Activated CD4-positive, alpha-beta T cell treated with anti-CD3 and anti-CD28 coated beads, Interleukin-10, Interleukin-2, amounts not matched to agents 100 ng/mL and 50 ng/mL, durations not matched to agents 16 hours and 8 hours (primary cell): ENCODE measurements around the gene ITGB8.
"Not testable (repeated sequence)": the region's sequence is repeated elsewhere in the genome, so short reads cannot be mapped to it uniquely, and the experiment has no call there.

Experiments
- DNase-seq: peaks from one replicate; pipeline ENCODE4 v3.0.0-alpha.2; 2020

The ITGB8 gene

DNA sequence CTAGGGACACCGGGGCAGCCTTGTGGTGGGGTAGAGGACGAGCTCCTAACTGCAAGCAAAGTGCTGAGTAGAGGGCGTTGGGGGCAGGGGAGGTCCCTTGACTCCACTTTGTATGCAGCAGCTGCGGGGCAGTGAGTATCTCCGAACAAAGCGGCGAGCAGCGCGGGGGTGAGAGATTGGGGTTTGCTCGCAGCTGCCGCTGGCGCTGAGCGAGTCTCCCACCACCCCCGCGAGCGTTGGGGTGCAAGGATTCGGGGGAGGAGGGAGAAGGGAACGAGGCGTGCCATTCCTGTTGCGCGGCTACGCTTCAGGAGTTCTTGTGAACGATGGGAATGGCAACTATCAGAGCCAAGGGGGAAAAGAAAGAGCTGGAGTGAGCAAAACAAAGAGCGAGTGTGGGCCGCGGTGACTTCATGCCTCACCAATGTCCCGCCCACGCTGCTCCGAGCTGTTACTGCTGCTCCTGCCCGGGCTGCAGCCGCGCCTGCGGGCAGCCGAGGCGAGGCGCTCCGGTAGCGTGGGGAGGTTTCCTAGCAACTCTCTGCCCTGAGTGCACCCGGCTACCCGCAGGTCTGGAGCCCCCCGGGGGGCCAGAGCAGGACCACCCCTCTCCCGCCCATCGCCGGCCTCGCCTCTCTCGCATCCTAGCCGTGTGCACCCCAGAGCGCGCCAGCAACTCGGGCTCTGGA lies at the start of gene ITGB8:
ITGB8 (plus strand) TSS at position 662 of the 689 bp plus-strand sequence. CDS start 907 bp downstream, outside the sequence.
- peak; percentile 70 for DNase-seq

DNA sequence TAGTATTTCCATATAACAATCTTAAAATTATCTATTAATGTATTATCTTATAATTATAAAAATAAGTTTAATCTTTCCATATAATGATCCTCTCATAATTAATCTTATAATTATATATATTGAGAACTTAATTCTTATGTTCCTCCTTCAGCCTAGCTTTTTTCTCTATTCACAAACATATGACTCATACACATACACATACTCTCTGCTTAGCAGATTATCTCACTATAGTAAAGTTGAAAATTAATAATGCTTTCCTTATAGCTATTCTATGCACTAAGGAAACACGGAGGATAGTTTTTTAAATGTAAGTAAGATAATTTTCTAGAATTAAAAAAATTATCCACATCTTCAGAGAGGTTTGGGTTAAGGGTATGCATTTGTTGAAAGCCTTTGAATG lies 47.7 kb upstream of the ITGB8 start:
- no peak for DNase-seq

DNA sequence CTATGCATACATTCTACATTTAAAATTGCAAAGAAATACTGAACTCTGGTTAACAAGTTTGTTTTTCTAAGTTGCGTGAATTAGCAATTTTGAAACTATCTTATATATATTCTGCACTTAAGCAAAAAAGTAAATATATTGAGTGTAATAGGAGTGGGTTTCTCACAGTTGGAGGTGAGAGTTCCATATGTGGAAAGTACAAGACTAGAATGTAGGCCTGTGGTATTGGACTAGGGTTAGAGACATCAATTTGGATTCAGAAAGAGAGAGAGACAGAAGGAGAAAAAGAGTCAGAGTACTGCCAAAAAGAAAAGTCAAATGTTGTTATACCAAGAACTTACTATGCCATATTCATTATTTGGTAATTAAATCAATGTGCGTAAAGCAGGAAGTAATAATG lies 47.3 kb upstream of the ITGB8 start:
- peak; percentile 22 for DNase-seq

DNA sequence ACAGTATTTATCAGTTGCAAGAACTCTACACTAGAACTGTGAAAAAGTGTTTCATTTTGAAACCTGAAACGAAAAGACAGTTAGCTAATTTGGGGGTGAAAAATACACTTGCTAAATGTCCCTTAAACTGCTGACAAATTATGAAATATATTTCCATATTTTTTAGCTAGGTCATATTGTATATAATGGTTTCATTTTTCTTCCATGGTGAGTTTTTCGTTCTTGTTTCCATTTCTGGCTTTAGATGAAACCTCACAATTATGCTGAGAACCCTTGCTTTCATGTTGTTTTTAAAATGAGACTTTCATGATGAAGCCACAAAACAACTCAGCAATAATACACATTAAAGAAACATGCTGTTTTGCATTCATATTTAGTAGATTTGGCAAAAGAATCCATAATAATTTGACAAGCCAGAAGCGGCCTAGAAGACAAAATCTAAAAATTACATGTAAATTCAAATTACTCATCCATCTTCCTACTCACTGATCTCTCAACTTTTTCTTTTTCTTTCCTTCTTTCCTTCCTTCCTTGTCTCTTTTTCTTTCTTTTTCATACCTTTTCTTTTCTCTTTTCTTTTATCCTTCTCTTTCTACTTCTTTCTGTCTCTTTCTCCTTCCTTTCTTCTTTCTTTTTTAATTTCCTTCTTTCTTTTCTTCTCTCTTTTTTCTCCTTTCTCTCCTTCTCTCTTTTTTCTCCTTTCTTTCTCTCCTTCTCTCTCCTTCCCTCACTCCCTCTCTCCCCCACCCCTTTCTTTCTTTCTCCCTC lies 46.5 kb upstream of the ITGB8 start:
- peak; percentile 11 for DNase-seq

DNA sequence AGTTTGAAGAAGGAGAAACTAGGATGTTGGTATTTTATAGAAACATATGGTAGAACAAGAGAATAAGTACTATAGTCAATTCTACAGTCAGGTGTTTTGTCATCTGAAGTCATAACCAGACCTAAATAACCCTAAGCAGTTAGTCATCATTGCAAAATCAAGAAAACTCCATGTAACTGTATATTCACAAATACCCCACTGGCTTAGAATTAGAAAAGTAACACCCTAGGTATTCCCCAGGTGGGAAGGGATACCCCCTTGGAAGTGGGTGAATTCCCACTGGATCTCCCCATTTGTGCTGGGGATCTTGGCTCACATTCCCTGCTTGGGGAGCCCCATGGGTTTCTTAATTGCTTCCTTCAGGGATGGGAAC lies 45.9 kb upstream of the ITGB8 start:
- DNase-seq, result peak; percentile 22

DNA sequence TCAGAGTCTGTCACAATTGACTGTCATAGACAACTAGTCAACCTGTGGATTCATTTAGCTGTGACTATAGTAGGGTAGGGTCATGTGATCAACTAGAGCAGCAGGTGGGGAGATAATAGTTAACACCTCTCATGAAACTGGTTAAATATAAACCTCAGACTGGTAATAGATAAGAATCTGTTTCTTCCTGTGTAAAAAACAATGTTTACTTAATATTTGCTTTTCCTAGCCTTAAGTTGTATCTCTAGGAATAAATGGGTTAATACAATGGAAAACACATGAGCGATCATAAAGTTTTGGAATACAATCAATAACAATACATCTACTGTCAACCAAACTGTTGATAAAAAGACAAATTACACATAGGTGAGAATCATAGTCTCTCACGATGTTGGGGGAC lies 43.4 kb upstream of the ITGB8 start:
- DNase-seq, result no peak

DNA sequence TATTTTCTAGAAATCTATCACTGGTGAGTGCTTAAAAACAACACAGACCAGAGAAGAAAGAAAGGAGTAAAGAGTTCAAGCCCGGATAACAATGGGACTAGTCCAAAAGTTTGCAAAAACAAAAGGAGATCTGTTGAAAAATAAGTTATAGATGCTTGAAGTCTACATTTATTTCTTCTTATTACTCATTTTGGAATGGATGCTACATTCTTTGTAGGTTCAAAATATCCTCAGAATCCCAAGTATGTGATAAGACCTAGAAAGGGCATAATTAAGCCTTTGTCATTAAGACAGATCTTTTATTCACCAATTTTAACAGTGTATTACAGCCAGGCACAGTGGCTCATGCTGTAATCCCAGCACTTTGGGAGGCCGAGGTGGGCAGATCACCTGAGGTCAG lies 42.7 kb upstream of the ITGB8 start:
- no peak for DNase-seq

DNA sequence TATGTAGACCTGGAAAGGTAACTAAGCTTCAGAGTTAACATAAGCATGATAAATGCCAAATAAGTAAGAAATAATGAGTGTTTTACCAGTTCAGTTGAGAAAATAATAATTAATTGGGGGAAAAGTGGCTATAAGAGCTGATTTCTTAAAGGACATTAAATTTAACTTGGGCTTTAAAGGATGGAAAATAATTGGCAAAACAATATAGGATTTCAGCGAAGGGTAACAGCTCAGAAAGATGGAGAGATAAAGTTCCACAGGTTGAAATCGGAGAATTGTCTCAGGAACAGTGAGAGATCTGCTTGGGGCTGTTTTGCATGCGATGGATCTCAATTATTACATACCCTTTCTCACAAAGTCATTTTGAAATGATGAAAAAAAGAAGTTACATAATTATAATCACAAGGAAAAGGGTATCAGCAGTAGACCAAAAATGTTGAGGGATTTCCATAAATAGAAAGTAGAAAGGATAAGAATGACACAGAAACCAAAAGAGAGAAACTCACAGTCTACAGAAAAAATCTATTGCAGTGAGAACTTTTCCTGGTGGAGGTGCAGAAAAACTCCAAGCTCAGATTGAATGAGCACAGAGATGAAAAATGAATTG lies 40.1 kb upstream of the ITGB8 start:
- no peak for DNase-seq

DNA sequence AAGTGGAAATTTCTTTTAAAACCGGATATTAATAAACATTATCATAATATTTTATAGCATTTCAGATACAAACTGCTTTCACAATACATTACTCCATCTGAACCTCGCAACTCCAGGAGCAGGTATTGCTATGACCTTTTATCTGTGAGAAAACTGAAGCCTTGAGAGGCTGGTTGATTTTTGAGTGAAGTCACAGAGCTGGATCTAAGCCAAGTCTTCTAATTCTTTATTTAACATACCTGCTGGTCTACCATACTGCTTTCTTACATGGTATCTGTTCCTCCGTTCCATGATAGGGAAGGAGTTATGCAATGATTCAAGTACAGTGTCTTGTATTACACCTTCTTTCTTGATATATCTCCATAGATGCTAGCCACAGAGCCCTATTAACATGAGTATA lies 37.4 kb upstream of the ITGB8 start:
- DNase-seq, result no peak

DNA sequence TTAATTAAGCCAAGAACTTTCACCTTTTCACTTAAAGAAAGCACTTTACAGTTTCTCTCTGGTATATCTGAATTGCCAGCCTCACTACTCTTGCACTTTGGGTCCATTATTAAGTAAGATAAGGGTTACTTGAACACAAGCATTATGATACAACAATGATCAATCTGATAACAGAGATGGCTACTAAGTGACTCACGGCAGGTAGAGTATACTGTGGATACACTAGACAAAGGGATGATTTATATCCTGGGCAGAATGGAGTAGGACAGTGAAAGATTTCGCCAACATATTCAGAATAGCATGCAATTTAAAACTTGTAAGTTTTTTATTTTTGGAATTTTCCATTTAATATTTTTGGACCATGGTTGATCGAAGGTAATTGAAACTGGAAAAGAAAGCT lies 34.3 kb upstream of the ITGB8 start:
- no peak for DNase-seq

DNA sequence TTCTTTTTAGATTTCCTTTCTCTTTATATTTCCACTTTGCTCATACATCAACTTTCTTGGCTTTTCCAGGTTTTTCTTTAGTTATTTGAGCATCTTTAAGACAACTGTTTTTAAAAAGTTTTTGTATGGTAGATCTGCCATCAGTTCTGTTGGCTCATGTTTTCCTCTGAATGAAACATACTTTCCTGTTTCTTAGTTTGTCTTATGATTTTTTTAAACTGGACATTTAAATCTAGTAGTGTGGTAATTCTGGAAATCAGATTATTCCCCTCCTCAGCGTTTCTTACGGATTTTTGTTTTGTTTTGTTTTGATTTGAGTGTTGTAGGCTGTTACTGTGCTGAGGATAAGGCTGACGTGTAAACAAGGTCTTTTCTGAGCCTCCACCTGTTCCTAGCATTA lies 33.8 kb upstream of the ITGB8 start:
- DNase-seq, result no peak

DNA sequence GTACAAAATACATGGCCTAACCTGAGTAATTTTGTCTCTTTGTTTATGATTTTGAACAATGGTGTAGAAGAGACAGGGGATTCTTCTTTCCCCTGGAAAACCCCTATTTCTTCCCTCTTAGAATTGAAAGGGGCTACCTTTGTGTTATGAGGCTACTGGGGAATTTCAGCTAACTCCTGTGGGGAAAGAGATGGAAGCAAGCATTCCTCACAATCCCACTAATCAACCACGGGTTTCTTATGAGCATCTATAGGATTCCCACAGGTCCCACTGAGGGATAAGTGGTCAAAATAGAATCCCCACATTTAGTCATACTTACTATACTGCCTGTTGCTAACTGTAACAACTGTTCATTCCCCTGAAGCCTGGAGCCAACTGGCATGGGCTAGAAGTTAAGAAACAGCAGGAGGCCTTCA lies 32.2 kb upstream of the ITGB8 start:
- DNase-seq, result no peak

DNA sequence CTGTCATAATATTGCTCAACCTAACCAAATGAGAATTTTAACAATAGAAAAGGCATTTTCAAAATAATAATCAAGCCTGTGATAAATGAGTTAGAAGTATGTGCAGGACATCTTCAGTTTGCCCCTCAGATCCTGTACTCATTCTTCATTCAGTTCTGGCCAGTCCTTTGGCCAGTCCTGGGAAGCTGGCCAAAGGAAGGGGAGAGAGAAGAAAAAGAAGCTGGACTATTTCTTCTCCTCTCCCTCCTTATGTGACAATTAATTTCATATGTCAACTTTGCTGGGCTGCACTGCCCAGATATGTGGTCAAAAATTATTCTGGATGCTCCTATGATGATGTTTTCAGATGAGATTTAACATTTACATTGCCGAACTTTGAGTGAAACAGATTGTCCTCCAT lies 31.6 kb upstream of the ITGB8 start:
- DNase-seq, result no peak

DNA sequence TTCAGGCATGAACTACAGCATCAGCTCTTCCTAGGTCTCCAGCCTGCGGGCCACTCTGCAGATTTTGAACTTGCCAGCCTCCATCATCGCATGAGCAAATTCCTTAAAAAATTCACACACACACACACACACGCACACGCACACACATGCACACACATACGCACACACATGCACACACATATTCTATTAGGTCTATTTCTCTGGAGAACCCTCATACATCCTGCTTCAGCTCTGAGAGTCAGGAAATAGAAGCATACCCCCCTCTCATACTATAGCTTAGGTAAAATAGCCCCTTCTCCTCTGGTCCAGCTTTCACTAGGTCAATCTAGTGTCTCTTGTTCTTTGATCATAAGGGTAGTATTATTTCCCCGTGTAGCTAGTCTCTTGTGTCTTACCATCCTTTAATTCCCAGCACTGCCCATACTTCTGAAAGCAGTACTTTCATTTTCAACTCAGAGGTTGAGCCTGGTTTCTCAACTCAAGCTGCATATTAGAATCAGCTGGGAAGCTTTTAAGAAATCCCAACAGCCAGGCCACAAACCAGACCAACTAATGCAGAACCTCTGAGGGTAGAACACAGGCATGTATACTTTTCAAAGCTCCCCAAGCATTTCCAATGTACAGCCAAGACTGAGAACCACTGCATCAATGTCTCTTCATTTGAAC lies 30.9 kb upstream of the ITGB8 start:
- DNase-seq, result no peak

DNA sequence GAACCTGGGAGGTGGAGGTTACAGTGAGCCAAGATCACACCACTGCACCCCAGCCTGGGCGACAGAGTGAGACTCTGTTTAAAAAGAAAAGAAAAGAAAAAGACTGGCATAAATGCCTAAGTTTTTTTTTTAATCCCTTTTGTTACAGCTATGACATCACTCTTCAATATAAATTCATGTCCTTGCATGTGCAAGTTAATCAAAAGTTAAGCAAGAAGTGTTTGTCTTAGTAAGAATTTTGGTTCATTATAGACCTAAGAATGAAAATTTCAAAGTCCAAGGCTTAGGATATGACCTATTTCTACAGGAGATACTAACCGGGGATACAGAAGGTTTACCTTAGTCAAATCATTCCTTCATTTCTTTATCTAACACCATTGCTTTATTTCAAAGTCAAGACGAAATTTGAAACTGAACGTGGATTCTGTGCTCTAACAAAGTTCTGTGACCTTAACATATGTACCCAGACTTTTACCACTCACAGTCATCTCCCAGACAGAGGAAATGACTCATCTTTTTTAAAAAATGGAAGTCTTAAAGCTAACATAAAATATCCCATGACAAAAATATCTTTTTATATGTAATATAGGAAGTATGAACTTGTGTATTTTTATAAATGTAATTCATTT lies 29.3 kb upstream of the ITGB8 start:
- DNase-seq, result peak; percentile 50

DNA sequence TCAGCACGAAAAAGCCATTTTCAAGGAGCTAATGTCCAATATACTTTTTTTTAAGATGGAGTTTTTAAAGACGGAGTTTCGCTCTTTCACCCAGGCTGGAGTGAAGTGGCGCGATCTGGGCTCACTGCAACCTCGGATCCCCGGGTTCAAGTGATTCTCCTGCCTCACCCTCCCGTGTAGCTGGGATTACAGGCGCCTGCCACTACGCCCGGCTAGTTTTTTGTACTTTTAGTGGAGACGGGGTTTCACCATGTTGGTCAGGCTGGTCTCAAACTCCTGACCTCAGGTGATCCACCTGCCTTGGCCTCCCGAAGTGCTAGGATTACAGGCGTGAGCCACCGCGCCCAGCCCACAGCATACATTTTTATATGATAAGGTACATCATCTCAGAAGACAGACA lies 28.4 kb upstream of the ITGB8 start:
- not testable (repeated sequence) for DNase-seq

DNA sequence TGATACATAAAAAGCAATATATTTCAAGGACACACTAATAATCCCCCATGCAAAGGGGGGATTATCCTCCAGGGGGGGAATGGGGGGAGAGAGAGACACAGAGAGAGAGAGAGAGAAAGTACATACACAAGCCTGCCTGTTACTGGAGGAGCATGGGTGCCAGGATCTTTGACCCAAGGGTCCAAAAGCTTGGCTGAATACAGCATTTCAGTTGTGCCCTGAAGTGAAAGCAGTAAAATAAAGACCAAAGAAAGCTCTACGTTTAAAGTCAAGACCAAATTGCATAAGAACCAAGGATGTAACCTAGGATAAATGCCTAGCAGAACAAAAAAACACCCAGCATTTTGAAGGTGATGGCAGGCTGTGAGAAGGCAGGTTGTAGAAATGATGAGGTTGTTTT lies 27.8 kb upstream of the ITGB8 start:
- no peak for DNase-seq

DNA sequence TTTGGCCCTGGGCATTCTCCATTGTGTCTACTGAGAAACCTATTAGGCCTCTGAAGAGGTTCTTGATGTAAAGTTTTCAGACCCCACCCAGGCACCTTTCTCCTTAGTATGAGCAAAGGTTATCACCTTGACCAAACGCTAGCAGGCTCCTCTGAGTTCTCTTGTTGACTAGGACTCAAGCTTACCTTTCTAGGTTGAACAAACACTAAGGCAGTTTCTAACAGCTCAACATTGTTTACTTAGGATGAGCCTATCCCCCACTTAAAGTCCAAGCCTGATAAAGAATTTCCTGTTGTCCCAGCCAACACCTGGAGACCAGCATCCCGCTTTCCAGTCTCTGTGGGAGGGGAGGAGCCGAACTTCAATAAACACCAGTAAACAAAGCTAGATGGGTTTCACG lies 26.3 kb upstream of the ITGB8 start:
- DNase-seq, result no peak

DNA sequence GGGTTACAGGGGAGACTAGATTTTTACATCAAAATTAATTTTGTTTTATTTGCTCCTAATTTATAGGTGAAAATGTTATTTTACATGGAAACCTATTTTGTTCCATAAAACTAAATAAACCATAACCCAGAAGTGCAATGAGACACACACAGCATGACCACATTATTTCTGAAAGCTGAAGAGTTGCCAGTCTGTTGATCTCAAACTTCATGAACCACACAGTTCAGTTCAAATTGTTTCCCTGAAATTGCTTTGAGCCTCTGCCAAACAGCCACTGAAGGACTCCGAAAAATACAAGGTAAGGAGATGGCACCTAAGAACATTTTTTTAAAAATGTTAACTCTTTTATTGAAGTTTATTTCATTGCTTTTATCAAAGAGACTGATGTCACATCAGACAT lies 25.0 kb upstream of the ITGB8 start:
- no peak for DNase-seq

DNA sequence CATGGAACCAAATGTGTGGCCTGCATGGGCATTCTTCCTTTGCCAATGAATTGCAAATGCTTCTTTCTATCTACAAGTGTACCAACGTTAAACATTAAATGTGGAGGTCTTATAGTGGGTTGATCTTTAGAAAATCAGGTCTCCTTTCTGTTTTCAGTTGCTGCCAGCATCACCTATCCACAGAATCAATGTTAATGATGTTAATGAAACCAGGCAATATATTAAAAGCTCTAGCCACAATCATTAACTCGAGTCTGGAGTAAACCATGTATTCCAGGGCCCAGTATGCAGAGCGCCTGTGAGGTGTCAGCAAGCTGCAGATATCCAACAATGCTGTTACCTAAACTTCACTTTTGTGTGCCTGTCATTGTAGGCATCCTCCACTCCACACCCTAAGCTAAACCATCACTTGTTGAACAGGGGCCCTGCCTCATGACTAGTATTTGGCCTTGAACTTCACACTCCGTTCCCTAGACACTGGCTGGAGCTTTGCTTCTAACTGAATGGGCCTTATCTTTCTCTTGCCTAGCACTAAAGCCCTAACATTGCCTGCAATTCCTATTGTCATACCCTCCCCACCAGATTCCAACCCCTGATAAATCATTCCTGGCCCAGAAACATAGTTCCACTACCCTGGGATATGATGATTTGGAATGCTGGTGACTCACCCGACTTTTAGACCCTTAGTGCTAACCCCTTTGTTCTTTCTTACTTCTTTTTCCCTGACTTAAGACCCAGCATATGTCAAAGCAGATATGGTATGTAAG lies 24.3 kb upstream of the ITGB8 start:
- DNase-seq, result no peak

DNA sequence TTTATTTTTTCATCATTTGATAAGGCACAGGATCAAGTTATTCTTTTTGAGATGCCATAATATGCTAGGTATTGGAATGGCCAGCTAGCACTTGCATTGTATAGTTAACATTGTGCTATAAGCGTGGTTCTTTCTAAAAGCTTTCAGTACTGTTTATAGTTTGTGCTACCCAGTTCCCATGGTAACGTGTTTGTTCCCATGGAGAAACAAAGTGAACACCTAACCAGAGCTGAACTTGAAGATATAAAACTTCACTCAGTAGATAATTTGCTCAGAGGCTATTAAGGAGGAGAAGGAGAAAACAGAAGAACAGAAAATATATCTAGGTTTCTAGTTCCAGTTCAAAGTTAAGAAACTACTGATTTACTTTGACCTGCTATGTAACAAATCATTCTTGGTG lies 23.6 kb upstream of the ITGB8 start:
- DNase-seq, result no peak

DNA sequence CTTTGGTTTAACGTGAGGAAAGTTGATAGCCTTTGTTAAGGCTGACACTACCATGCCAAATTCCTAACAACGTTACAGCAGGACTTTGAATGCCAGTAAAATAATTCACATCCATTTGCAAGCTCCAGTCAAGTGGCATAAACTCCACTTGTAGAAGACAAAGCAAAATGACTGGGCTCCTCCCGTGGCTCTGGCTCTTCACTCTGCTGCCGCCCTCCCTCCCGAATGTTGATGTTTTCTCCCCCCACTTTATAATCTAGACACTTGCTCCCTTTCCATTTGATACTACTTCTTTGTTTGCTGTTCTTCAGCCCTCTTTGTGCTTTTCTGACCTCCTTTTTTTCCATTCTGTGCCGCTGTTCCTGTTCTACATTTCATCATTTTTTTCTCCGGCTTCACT lies 22.8 kb upstream of the ITGB8 start:
- no peak for DNase-seq

DNA sequence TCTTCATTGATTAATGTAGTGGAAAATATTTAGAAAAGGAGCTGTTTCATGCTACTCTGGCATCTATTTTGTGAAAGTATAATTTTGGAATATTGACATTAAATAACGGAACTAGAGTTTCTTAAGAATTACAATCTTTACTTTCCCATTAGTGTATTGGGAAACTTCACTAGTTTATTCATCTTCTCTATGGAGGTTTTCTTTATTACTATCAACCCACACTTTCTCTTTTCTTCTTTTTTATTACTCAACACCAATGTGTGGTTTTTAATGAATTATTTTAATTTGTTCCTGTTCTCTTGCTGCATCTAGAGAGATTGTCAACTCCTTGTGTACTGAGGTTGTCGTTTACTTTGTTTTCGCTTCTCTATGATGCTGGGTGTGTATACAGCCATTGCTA lies 20.4 kb upstream of the ITGB8 start:
- DNase-seq, result no peak
